Lower leg skin (tissue), 4 donors: ENCODE results near the gene TMEM87A. TPM values are rescaled to one million over a fixed set of nuclear protein-coding genes. Genes with fewer than 3 reads are reported as not detected.

Source experiments
- DNase-seq, 2 donors: peaks; one replicate each; pipeline ENCODE4 v3.0.0-alpha.2; 2019; ENCODE audit warnings: low spot score in 2 of 2
- H3K4me3 ChIP-seq: fragments of 200-600 bp; sonication (generic); 2 replicates; pipeline ENCODE4 v1.5.1; 2017; ENCODE audit warnings: mild to moderate bottlenecking, low read depth; ENCODE audit not compliant: poor library complexity, severe bottlenecking
- POLR2A ChIP-seq, 2 donors: fragments of 450-650 bp; IDR thresholded peaks; one replicate each; pipeline ENCODE4 v1.6.1; 2016 to 2017; ENCODE audit warnings: antibody characterized with exemption in 2 of 2, mild to moderate bottlenecking in 1 of 2, moderate library complexity in 1 of 2
- WGBS, 2 donors: methylation state at CpG; one replicate each; pipeline ENCODE4 v1.1.5; 2018; 5-methylcytosine and 5-hydroxymethylcytosine counted together
- intact Hi-C: fragments of 100-400 bp; cut with DNase I; formaldehyde crosslinking; loops from one replicate; pipeline ENCODE4 v1.15.0; 2023; ENCODE audit warnings: low total_unique reads
- total RNA-seq, 4 donors: library from RNA; depleted of rRNA; stranded (reverse); fragments of >200 nt; gene quantifications; one replicate each; pipeline ENCODE4 v1.1.0, GENCODE V29; 2016
- TF ChIP-seq, protein P1 (sequence below), 3 donors: fragments of 450-650 bp; IDR thresholded peaks; one replicate each; pipeline ENCODE4 v1.5.1; 2016; ENCODE audit warnings: antibody characterized with exemption in 3 of 3, mild to moderate bottlenecking in 3 of 3, moderate library complexity in 2 of 3

TMEM87A gene
- total RNA-seq, 4 donors from 2014 or later = 86.9 to 110 (median 95.9) TPM

DNA sequence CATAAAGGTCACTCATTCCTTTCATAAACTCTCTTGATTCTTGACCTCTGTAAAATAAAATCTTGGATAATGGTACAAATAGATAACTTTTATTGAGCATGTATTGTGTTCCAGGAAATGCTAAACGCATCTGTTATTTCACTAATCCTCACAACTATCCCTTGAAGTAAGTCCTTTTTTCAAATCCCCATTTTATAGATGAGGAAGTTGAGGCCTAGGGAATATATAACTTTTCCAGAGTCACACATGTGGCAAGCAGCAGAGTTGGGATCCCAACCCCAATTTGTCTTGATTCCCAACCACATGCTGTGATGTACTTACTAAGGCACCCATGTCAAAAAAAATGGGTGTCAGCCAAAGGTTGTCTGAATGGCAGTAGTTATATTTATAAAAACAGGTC lies 71.4 kb downstream of the TMEM87A start:
- WGBS, 2 donors = 96% methylated on average over 1 of the region's 1 CpG
- TF ChIP-seq POLR2A (IDR thresholded peaks at IDR 0.05) = no peak
- TF ChIP-seq, protein P1, sequence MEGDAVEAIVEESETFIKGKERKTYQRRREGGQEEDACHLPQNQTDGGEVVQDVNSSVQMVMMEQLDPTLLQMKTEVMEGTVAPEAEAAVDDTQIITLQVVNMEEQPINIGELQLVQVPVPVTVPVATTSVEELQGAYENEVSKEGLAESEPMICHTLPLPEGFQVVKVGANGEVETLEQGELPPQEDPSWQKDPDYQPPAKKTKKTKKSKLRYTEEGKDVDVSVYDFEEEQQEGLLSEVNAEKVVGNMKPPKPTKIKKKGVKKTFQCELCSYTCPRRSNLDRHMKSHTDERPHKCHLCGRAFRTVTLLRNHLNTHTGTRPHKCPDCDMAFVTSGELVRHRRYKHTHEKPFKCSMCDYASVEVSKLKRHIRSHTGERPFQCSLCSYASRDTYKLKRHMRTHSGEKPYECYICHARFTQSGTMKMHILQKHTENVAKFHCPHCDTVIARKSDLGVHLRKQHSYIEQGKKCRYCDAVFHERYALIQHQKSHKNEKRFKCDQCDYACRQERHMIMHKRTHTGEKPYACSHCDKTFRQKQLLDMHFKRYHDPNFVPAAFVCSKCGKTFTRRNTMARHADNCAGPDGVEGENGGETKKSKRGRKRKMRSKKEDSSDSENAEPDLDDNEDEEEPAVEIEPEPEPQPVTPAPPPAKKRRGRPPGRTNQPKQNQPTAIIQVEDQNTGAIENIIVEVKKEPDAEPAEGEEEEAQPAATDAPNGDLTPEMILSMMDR (IDR thresholded peaks at IDR 0.05) = no peak
- intact Hi-C loops = no loop called here

GRCh38 chr15:42199126-42199525 lies 74.1 kb downstream of the TMEM87A start:
- no peak for TF ChIP-seq POLR2A (IDR thresholded peaks at IDR 0.05)
- TF ChIP-seq, protein P1 (IDR thresholded peaks at IDR 0.05) = no peak
- no peak for DNase-seq
- WGBS, 2 donors = 76 to 80% methylated on average over 5 of the region's 5 CpGs
- no peak overlapping the region for H3K4me3 ChIP-seq
- intact Hi-C loops = no loop called here

More for the DNA sequence above, 71.4 kb downstream of the TMEM87A start:
- H3K4me3 ChIP-seq = no peak overlapping the region
- no peak for DNase-seq

DNA sequence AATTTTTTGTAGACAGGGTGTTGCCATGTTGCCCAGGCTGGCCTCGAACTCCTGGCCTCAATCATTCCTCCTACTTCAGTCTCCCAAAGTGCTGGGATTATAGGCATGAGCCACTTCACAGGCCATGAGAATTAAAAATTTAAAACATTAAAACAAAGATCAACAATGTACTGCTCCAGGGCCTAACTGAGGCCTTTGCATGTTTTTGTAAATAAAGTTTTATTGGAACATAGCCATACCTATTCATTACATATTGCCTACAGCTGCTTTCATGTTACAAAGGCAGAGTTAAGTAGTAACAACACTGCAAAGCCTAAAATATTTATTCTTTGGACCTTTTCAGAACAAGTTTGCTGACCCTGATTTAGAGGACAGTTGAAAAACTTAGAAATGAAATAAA lies 74.7 kb downstream of the TMEM87A start:
- H3K4me3 ChIP-seq = no peak overlapping the region
- no peak for TF ChIP-seq POLR2A (IDR thresholded peaks at IDR 0.05)
- TF ChIP-seq, protein P1 (IDR thresholded peaks at IDR 0.05) = no peak
- WGBS, 2 donors = 97 to 100% methylated on average over 1 of the region's 1 CpG
- intact Hi-C loops = no loop called here
- no peak for DNase-seq

DNA sequence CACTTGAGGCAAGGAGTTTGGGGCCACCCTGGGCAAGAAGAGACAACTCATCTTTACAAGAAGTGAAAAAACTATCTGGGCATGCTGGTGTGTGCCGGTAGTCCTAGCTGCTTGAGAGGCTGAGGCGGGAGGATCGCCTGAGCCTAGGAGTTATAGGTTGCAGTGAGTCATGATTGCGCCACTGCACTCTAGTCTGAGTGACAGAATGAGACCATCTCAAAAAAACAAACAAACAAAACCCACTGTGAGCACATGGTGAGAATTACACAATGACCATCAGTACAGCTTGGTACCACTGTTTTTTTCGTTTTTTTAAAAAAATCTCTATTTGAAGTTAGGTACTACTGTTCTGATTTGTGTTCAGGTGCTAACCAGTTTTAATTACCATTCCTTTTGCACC lies 78.7 kb downstream of the TMEM87A start:
- no peak overlapping the region for H3K4me3 ChIP-seq
- intact Hi-C loops = no loop called here
- TF ChIP-seq, protein P1 (IDR thresholded peaks at IDR 0.05) = no peak
- TF ChIP-seq POLR2A (IDR thresholded peaks at IDR 0.05) = no peak
- WGBS, 2 donors = 81 to 85% methylated on average over 5 of the region's 5 CpGs
- no peak for DNase-seq

- 88 to 95% methylated on average over 3 of the region's 3 CpGs for WGBS, 2 donors
- intact Hi-C loops = no loop called here
- no peak for DNase-seq
Measured at GRCh38 chr15:42193383-42193782, 79.8 kb downstream of the TMEM87A start.

More at GRCh38 chr15:42193383-42193782, 79.8 kb downstream of the TMEM87A start:
- H3K4me3 ChIP-seq = no peak overlapping the region
- TF ChIP-seq, protein P1 (IDR thresholded peaks at IDR 0.05) = no peak
- TF ChIP-seq POLR2A (IDR thresholded peaks at IDR 0.05) = no peak
